Raji (cell line): ENCODE data around the gene PARVA.

ENCODE experiments used
- POLR2A ChIP-seq: IDR thresholded peaks from 2 replicates; pipeline ENCODE4 v1.6.1; 2011; ENCODE audit warnings: low read depth, low read length, control low read depth; ENCODE audit not compliant: insufficient read depth

PARVA gene

GRCh38 chr11:12482839-12483238 lies 105.5 kb downstream of the PARVA start:
- TF ChIP-seq POLR2A: no peak

GRCh38 chr11:12483604-12484003 lies 106.2 kb downstream of the PARVA start:
- TF ChIP-seq POLR2A: no peak

- no peak for TF ChIP-seq POLR2A
Measured at GRCh38 chr11:12485328-12485727, 108.0 kb downstream of the PARVA start.

- no peak for TF ChIP-seq POLR2A
Measured at GRCh38 chr11:12489246-12489772, 111.9 kb downstream of the PARVA start.

GRCh38 chr11:12494699-12495098 lies 117.3 kb downstream of the PARVA start:
- TF ChIP-seq POLR2A: no peak

- no peak for TF ChIP-seq POLR2A
Measured at GRCh38 chr11:12496181-12497025, 119.0 kb downstream of the PARVA start.

GRCh38 chr11:12497431-12497830 lies 120.1 kb downstream of the PARVA start:
- no peak for TF ChIP-seq POLR2A

- TF ChIP-seq POLR2A: no peak
Measured at GRCh38 chr11:12499071-12499470, 121.7 kb downstream of the PARVA start.

- no peak for TF ChIP-seq POLR2A
Measured at GRCh38 chr11:12502046-12502445, 124.7 kb downstream of the PARVA start.

- TF ChIP-seq POLR2A: no peak
Measured at GRCh38 chr11:12503039-12503484, 125.7 kb downstream of the PARVA start.

GRCh38 chr11:12503886-12504285 lies 126.5 kb downstream of the PARVA start:
- no peak for TF ChIP-seq POLR2A

GRCh38 chr11:12505183-12505582 lies 127.8 kb downstream of the PARVA start:
- TF ChIP-seq POLR2A: no peak

GRCh38 chr11:12506404-12506921 lies 129.1 kb downstream of the PARVA start:
- TF ChIP-seq POLR2A: no peak

GRCh38 chr11:12507391-12507790 lies 130.0 kb downstream of the PARVA start:
- no peak for TF ChIP-seq POLR2A

- TF ChIP-seq POLR2A: no peak
Measured at GRCh38 chr11:12508151-12508751, 130.9 kb downstream of the PARVA start.

- TF ChIP-seq POLR2A: no peak
Measured at GRCh38 chr11:12509371-12509770, 132.0 kb downstream of the PARVA start.
